NCI-H2227 treated with DMSO at 0.1 percent for 48 hours (cell line): ENCODE data around the gene ABHD16B.
"Not testable (repeated sequence)": the region's sequence is repeated elsewhere in the genome, so short reads cannot be mapped to it uniquely, and the experiment has no call there.

Experiments used
- DNase-seq: peaks from one replicate; lab custom pipeline; 2025; lab: John Stamatoyannopoulos, UW

The ABHD16B gene

GRCh38 chr20:63878899-63879663 lies 17.8 kb downstream of the ABHD16B start:
- no peak for DNase-seq

DNA sequence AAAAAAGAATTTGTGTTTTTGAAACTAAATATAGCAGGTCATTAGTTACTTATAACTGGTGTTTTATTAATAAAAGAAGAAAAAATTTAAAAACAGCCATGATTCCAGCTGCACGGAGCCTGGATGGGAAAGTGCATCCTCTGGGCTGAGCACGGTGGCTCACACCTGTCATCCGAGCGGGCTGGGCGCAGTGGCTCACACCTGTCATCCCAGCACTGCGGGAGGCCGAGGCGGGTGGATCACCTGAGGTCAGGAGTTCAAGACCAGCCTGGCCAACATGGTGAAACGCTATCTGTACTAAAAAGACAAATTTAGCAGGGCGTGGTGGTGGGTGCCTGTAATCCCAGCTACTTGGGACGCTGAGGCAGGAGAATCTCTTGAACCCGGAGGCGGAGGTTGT lies 19.6 kb downstream of the ABHD16B start:
- DNase-seq = not testable (repeated sequence)

DNA sequence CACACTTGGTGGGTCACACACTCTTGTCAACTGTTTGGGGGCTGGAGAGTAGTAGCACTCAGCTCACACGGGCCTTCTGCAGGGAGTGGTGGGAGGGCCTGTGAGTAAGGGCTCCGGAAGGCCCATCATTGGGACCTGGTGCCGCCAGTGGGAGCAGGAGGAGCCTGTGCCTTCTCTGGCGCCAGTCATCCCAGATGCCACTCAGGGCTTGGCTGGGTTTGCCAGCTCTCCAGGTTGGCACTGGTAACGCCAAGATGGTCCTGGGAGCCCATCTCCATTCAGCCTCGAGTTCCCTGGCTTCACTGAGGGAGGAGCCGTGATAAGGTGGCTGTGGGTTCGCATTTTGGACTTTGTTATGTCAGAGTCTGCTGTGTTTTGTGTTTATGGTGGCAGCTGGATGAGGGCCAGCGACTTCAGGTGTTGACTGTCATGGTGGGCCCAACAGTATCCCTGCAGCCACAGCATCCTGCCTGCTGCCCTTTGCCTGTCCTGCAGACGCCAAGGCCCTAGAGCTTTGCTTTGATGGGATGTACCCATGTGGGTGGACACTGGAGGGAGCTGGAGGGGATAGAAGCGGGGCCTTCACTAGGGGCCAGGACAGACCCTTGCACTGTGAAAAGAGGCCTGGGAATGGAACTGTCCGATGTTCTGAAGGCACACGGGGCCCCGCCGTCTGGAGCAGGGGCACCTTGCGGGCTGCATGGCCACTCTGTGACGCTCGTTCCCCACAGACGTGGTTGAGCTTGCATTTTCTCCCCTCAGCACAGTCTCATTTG lies 20.3 kb downstream of the ABHD16B start:
- no peak for DNase-seq

GRCh38 chr20:63882257-63883200 lies 21.2 kb downstream of the ABHD16B start:
- DNase-seq = no peak

DNA sequence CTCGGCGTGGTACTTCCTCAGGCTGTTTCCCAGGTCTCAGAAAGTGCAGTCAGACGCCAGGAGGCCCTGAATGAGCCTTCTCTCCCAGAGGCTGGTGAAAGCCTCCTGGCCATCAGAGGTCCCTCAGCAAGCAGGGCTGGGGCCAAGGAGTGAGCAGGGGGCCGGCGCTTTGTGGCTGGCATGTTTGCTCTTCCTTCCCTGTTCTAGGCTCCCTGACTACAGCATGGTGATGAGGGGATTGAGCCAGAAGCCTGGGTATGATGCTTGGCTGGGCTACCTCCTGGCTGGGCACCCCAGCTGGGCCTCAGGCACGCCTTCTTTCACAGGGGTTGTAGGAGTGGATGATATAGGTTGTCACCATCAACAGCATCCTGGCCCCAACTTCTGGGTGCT lies 21.9 kb downstream of the ABHD16B start:
- no peak for DNase-seq

- no peak for DNase-seq
Measured at GRCh38 chr20:63884506-63885263, 23.4 kb downstream of the ABHD16B start.

GRCh38 chr20:63885264-63886053 lies 24.2 kb downstream of the ABHD16B start:
- DNase-seq = no peak

- no peak for DNase-seq
Measured at GRCh38 chr20:63886054-63886419, 24.7 kb downstream of the ABHD16B start.

GRCh38 chr20:63886921-63887320 lies 25.6 kb downstream of the ABHD16B start:
- no peak for DNase-seq

- DNase-seq = no peak
Measured at GRCh38 chr20:63889241-63890200, 28.2 kb downstream of the ABHD16B start.

- no peak for DNase-seq
Measured at GRCh38 chr20:63890201-63890576, 28.9 kb downstream of the ABHD16B start.

- DNase-seq = no peak
Measured at GRCh38 chr20:63890616-63891015, 29.3 kb downstream of the ABHD16B start.

GRCh38 chr20:63891061-63892002 lies 30.0 kb downstream of the ABHD16B start:
- DNase-seq = no peak

DNA sequence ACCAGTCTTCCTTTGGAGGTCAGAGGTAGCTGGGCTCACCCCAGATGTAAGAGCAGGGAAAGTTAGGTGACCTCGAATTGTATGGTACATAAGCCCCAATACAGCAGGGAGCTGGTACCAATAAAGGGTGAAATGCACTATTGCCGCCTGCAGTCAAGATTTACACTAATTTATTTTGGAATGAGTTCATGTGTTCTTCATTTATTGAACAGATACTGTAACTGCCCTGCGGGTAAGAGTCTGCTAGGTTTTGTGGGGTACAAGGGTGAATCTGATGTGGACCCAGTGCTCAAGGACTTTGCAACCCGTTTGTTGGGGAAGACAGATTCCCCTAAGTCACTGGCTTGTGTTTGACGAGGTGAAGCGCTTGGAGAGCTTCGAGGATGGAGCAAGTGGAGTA lies 31.1 kb downstream of the ABHD16B start:
- no peak for DNase-seq

GRCh38 chr20:63893999-63894357 lies 32.7 kb downstream of the ABHD16B start:
- DNase-seq = no peak

- peak; percentile 89 for DNase-seq
Measured at GRCh38 chr20:63894358-63895201, 33.3 kb downstream of the ABHD16B start, which contains the start of gene DNAJC5. DNAJC5 (plus strand) TSS chr20:63895126; CDS start chr20:63928346, 33,220 bp downstream.

- peak; percentile 31 for DNase-seq
Measured at GRCh38 chr20:63895202-63895951, 34.1 kb downstream of the ABHD16B start.
